OCI-LY7 (cell line): ENCODE data around the gene MPRIP.

ENCODE experiments used
- EZH2phosphoT487 ChIP-seq: fragments of 200-600 bp; sonication (generic); IDR thresholded peaks from 2 replicates; pipeline ENCODE4 v1.6.1; 2018; ENCODE audit warnings: low read depth, borderline replicate concordance, mild to moderate bottlenecking, mixed run types, antibody characterized with exemption, low read length, moderate library complexity, mixed read lengths
- TF ChIP-seq, protein P1 (sequence below): fragments of 200-600 bp; sonication (generic); conservative IDR thresholded peaks from 2 replicates; pipeline ENCODE4 v1.5.1; 2014; ENCODE audit warnings: mild to moderate bottlenecking, antibody characterized with exemption, low read length, moderate library complexity, mixed read lengths

- TF ChIP-seq, protein P1, sequence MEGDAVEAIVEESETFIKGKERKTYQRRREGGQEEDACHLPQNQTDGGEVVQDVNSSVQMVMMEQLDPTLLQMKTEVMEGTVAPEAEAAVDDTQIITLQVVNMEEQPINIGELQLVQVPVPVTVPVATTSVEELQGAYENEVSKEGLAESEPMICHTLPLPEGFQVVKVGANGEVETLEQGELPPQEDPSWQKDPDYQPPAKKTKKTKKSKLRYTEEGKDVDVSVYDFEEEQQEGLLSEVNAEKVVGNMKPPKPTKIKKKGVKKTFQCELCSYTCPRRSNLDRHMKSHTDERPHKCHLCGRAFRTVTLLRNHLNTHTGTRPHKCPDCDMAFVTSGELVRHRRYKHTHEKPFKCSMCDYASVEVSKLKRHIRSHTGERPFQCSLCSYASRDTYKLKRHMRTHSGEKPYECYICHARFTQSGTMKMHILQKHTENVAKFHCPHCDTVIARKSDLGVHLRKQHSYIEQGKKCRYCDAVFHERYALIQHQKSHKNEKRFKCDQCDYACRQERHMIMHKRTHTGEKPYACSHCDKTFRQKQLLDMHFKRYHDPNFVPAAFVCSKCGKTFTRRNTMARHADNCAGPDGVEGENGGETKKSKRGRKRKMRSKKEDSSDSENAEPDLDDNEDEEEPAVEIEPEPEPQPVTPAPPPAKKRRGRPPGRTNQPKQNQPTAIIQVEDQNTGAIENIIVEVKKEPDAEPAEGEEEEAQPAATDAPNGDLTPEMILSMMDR: no peak
- TF ChIP-seq EZH2phosphoT487: no peak
Observed at GRCh38 chr17:17226451-17227265, 184.4 kb downstream of the MPRIP start.
